Gastroesophageal sphincter (tissue), 4 donors: Measurements from ENCODE around the gene ABCC1. TPM values are rescaled to one million over a fixed set of nuclear protein-coding genes. Genes with fewer than 3 reads are reported as not detected.

Experiments used
- ATAC-seq: fragments of 150-250 bp; one replicate; pipeline ENCODE4 v1.9.1; 2016; ENCODE audit warnings: mild to moderate bottlenecking, moderate library complexity
- H3K27ac ChIP-seq, 4 donors: fragments of 200-600 bp; sonication (generic) in 3 of 4; 1 replicate in 3 of 4; 2 replicates in 1 of 4; pipeline ENCODE4 v1.5.1; 2016 to 2019
- H3K27me3 ChIP-seq: fragments of 200-600 bp; sonication (generic); one replicate; pipeline ENCODE4 v1.5.1; 2019
- H3K36me3 ChIP-seq, 2 donors: fragments of 200-600 bp; sonication (generic); one replicate each; pipeline ENCODE4 v1.5.1; 2019; ENCODE audit warnings: control low read depth in 1 of 2
- H3K4me1 ChIP-seq, 3 donors: fragments of 200-600 bp; sonication (generic); 1 replicate in 2 of 3; 2 replicates in 1 of 3; pipeline ENCODE4 v1.5.1; 2016 to 2019; ENCODE audit warnings: control low read depth in 2 of 3
- H3K4me3 ChIP-seq, 2 donors: fragments of 200-600 bp; sonication (generic); one replicate each; pipeline ENCODE4 v1.5.1; 2019; ENCODE audit warnings: mild to moderate bottlenecking in 1 of 2, moderate library complexity in 1 of 2
- H3K9me3 ChIP-seq, 3 donors: fragments of 200-600 bp; sonication (generic); one replicate each; pipeline ENCODE4 v1.5.1; 2017 to 2019; ENCODE audit warnings: control low read depth in 2 of 3
- EP300 ChIP-seq: sonication (generic); formaldehyde crosslinking; IDR thresholded peaks from one replicate; pipeline ENCODE4 v1.6.1; 2017; ENCODE audit warnings: antibody characterized with exemption, mild to moderate bottlenecking
- POLR2A ChIP-seq, 2 donors: fragments of 450-650 bp; IDR thresholded peaks; one replicate each; pipeline ENCODE4 v1.6.1; 2017; ENCODE audit warnings: antibody characterized with exemption in 2 of 2, mild to moderate bottlenecking in 2 of 2, moderate library complexity in 1 of 2
- POLR2AphosphoS5 ChIP-seq: sonication (generic); formaldehyde crosslinking; IDR thresholded peaks from one replicate; pipeline ENCODE4 v1.6.1; 2017; ENCODE audit warnings: antibody characterized with exemption
- WGBS, 2 donors: methylation state at CpG; one replicate each; pipeline ENCODE4 v1.1.5; 2018; ENCODE audit warnings: low coverage in 1 of 2; 5-methylcytosine and 5-hydroxymethylcytosine counted together
- total RNA-seq, 4 donors: library from RNA; depleted of rRNA; stranded (reverse); fragments of >200 nt; gene quantifications; one replicate each; pipeline ENCODE4 v1.1.0, GENCODE V29; 2016
- TF ChIP-seq, protein P1 (sequence below), 4 experiments: fragments of 200-600 bp in 2 of 4; fragments of 450-650 bp in 2 of 4; sonication (generic) in 1 of 4; IDR thresholded peaks; one replicate each; pipeline ENCODE4 v1.5.1; 2017 to 2019; ENCODE audit warnings: antibody characterized with exemption in 4 of 4, mild to moderate bottlenecking in 2 of 4, moderate library complexity in 2 of 4

The ABCC1 gene
- total RNA-seq, 4 donors from 2014 or later, result 50.8 to 122 (median 63.1) TPM

DNA sequence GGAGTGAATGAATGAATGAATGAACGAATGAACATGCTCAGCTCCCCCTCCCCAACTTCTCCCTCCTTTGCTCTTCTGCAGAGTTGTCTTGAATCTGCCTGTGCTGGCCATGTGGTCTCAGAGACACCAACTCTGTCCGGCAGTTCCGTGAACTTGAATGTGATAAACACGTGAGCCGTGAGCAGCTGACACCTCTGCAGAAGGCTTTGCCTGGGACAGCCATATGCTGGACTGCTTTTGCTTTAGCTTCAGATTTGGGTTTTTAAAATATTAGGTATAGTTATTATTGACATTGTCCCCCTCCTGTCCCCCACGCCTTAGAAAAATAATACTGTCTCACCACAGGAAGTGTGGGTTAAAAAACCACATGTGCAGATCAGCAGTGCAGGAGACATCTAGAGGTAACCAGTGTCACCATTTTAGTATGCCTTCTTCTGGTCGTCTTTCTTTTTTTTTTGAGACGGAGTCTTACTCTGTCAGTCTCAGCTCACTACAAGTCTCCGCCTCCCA, 83.8 kb downstream of the ABCC1 start:
- H3K9me3 ChIP-seq, result no peaks in the 10 kb centered on the region
- H3K4me1 ChIP-seq, result peaks cover 0 to 61% (median 15%) of the 10 kb centered on the region in 3 donors
- 65 to 68% methylated on average over 7 to 9 of the region's 9 CpGs for WGBS, 2 donors
- H3K4me3 ChIP-seq, result no peak overlapping the region
- no peaks in the 10 kb centered on the region for H3K27me3 ChIP-seq
- H3K36me3 ChIP-seq, result peaks cover 0 to 70% of the 10 kb centered on the region in 2 donors
- TF ChIP-seq POLR2AphosphoS5, result no peak
- TF ChIP-seq, protein P1, sequence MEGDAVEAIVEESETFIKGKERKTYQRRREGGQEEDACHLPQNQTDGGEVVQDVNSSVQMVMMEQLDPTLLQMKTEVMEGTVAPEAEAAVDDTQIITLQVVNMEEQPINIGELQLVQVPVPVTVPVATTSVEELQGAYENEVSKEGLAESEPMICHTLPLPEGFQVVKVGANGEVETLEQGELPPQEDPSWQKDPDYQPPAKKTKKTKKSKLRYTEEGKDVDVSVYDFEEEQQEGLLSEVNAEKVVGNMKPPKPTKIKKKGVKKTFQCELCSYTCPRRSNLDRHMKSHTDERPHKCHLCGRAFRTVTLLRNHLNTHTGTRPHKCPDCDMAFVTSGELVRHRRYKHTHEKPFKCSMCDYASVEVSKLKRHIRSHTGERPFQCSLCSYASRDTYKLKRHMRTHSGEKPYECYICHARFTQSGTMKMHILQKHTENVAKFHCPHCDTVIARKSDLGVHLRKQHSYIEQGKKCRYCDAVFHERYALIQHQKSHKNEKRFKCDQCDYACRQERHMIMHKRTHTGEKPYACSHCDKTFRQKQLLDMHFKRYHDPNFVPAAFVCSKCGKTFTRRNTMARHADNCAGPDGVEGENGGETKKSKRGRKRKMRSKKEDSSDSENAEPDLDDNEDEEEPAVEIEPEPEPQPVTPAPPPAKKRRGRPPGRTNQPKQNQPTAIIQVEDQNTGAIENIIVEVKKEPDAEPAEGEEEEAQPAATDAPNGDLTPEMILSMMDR (IDR thresholded peaks at IDR 0.05), result no peak
- no peak for TF ChIP-seq EP300
- TF ChIP-seq POLR2A (IDR thresholded peaks at IDR 0.05), result no peak
- peak overlapping the region in 2 of 4 donors; percentile 12 to 87 for H3K27ac ChIP-seq
- ATAC-seq, result no peak

DNA sequence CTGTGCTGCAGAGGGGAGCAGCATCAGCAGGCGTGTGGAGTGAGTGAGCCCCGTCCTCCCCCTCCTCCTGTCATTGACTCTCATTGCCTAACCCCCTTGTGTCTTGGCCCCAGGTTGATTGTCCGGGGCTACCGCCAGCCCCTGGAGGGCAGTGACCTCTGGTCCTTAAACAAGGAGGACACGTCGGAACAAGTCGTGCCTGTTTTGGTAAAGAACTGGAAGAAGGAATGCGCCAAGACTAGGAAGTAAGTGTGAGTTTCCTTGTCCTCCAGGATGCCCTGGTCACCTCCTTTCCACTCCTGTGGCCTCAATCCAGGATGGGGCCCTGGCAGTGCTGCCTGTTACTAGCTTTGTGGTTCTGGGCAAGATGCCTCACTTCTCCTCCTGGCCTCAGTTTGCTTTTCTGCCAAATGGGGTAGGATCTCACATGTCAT, 87.0 kb downstream of the ABCC1 start:
- H3K27ac ChIP-seq, result no peak overlapping the region

DNA sequence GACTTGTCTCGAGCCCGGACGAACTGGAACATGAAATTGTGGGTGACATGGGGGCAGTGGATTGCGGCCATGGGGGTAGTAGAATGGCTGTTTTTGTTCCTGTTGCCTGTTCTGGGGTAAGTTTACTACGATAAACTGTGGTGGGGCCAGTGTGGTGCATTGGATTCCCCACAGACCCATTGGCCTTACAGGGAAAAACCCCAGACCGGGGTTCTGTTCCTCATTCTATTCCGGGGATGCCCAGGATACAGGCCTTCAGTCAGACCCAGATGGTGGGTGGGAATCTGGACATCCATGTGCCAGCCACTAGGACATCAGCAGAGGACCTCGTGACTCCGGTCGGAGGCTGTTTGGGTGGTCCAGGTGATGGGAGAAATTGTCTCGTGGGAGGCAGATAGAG, 88.1 kb downstream of the ABCC1 start:
- 91 to 94% methylated on average over 10 to 11 of the region's 11 CpGs for WGBS, 2 donors
- H3K36me3 ChIP-seq, result peaks cover 0 to 92% of the 10 kb centered on the region in 2 donors

More for the DNA sequence above, 87.0 kb downstream of the ABCC1 start:
- Histone ChIP-seq H3K4me1 (peaks cover 0 to 35% (median 0%) of the 10 kb centered on the region in 3 donors), H3K27me3 (no peaks in the 10 kb centered on the region), H3K9me3 (no peaks in the 10 kb centered on the region), H3K4me3 (no peak overlapping the region), H3K36me3 (peaks cover 0 to 87% of the 10 kb centered on the region in 2 donors)
- TF ChIP-seq POLR2A (IDR thresholded peaks at IDR 0.05), result no peak
- TF ChIP-seq, protein P1 (IDR thresholded peaks at IDR 0.05), result no peak
- WGBS, 2 donors, result 100% methylated on average over 2 of the region's 8 CpGs; no CpG with 5 or more reads in 1 of the 2 donors
- ATAC-seq, result no peak

DNA sequence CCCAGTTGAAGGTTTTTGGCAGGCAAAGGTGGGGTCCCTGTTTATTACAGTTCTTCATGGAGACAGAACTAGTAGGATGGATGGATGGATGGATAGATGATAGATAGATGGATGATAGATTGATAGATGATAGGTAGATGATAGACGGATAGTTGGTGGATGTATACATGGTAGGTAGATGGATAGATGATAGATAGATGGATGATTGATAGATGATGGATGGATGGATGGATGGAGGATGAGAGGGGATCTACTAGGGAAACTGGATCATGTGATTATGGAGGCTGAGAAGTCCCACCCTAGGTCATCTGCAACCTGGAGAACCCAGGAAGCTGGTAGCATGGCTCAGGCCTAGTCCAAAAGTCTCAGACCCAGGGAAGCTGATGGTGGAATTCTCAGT, 88.6 kb downstream of the ABCC1 start:
- ATAC-seq, result no peak
- H3K27me3 ChIP-seq, result no peaks in the 10 kb centered on the region
- H3K4me1 ChIP-seq, result peaks cover 0 to 32% (median 0%) of the 10 kb centered on the region in 3 donors
- peak overlapping the region in 2 of 4 donors; percentile 15 to 19 for H3K27ac ChIP-seq
- 94% methylated on average over 1 of the region's 1 CpG; no CpG with 5 or more reads in 1 of the 2 donors for WGBS, 2 donors
- H3K36me3 ChIP-seq, result peaks cover 0 to 90% of the 10 kb centered on the region in 2 donors
- TF ChIP-seq EP300 (no peak), POLR2AphosphoS5 (no peak), POLR2A (IDR thresholded peaks at IDR 0.05) (no peak)
- TF ChIP-seq, protein P1 (IDR thresholded peaks at IDR 0.05), result no peak
- no peak overlapping the region for H3K4me3 ChIP-seq
- no peaks in the 10 kb centered on the region for H3K9me3 ChIP-seq

More for the DNA sequence above, 88.1 kb downstream of the ABCC1 start:
- Histone ChIP-seq H3K27me3 (no peaks in the 10 kb centered on the region), H3K4me3 (no peak overlapping the region), H3K27ac (peak overlapping the region in 2 of 4 donors; percentile 19 to 31), H3K4me1 (peaks cover 0 to 36% (median 0%) of the 10 kb centered on the region in 3 donors), H3K9me3 (no peaks in the 10 kb centered on the region)
- ATAC-seq, result no peak
- TF ChIP-seq POLR2AphosphoS5, result no peak
- TF ChIP-seq, protein P1 (IDR thresholded peaks at IDR 0.05), result no peak
- no peak for TF ChIP-seq POLR2A (IDR thresholded peaks at IDR 0.05)
- no peak for TF ChIP-seq EP300

DNA sequence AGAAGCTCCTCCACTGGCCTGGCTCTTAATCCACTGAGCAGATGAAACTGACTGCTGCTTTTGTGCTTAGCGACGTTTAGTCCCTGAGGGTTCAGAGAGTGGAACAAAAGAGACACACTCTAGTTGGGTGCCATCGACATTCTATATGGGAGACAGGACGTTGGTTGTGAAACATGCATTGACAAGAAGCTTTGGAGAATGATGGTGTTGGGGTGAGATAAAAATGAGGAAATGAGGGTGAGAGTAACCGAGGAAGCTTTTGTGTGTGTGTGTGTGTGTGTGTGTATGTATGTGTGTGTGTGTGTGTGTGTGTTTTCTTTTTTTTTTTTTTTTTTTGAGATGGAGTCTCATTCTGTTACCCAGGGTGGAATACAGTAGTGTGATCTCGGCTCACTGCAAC, 89.5 kb downstream of the ABCC1 start:
- no peaks in the 10 kb centered on the region for H3K9me3 ChIP-seq
- peaks cover 0 to 87% of the 10 kb centered on the region in 2 donors for H3K36me3 ChIP-seq
- peak overlapping the region in 1 of 4 donors; percentile 24 for H3K27ac ChIP-seq
- ATAC-seq, result no peak
- no peaks in the 10 kb centered on the region for H3K27me3 ChIP-seq
- no peak overlapping the region for H3K4me3 ChIP-seq
- TF ChIP-seq POLR2A (IDR thresholded peaks at IDR 0.05) (no peak), POLR2AphosphoS5 (no peak), EP300 (no peak)
- TF ChIP-seq, protein P1 (IDR thresholded peaks at IDR 0.05), result no peak
- H3K4me1 ChIP-seq, result peaks cover 0 to 24% (median 0%) of the 10 kb centered on the region in 3 donors
- WGBS, 2 donors, result 71 to 100% methylated on average over 1 to 6 of the region's 6 CpGs
